Heart right ventricle (tissue), 16 donors: ENCODE results near the gene GLRA3. TPM values are rescaled to one million over a fixed set of nuclear protein-coding genes. Genes with fewer than 3 reads are reported as not detected.
A peak's percentile ranks its signal among the peaks of the same experiment; 100 is the strongest.

ENCODE experiments used
- ATAC-seq, 8 donors: fragments of 200-7000 bp; cut with Tn5 transposase; one replicate each; pipeline ENCODE4 v1.9.1; 2020; ENCODE audit warnings: mild to moderate bottlenecking in 8 of 8, moderate library complexity in 8 of 8, moderate number of reproducible peaks in 1 of 8
- DNase-seq, 2 donors: peaks; one replicate each; pipeline ENCODE4 v3.0.0-alpha.2; 2020
- H3K27ac ChIP-seq, 10 donors: fragments of 200-600 bp; sonication (generic) in 2 of 10; one replicate each; pipeline versions ENCODE4 v1.5.0 to v1.8.0; 2020 to 2022; ENCODE audit warnings: mild to moderate bottlenecking in 3 of 10
- H3K27me3 ChIP-seq, 7 donors: fragments of 200-600 bp; one replicate each; pipeline ENCODE4 v1.8.0; 2021 to 2022; ENCODE audit warnings: mild to moderate bottlenecking in 2 of 7
- H3K36me3 ChIP-seq, 9 donors: fragments of 200-600 bp; sonication (generic) in 1 of 9; one replicate each; pipeline versions ENCODE4 v1.5.0 to v1.8.0; 2020 to 2022; ENCODE audit warnings: mild to moderate bottlenecking in 2 of 9
- H3K4me1 ChIP-seq, 9 donors: fragments of 200-600 bp; sonication (generic) in 1 of 9; one replicate each; pipeline versions ENCODE4 v1.5.0 to v1.8.0; 2020 to 2022; ENCODE audit warnings: mild to moderate bottlenecking in 4 of 9
- H3K4me3 ChIP-seq, 10 donors: fragments of 200-600 bp; sonication (generic) in 2 of 10; one replicate each; pipeline versions ENCODE4 v1.5.0 to v1.8.0; 2020 to 2022; ENCODE audit warnings: mild to moderate bottlenecking in 7 of 10, moderate library complexity in 2 of 10
- H3K9me3 ChIP-seq, 11 donors: fragments of 200-600 bp in 10 of 11; sonication (generic) in 2 of 11; one replicate each; pipeline versions ENCODE4 v1.5.0 to v1.8.0; 2013 to 2022; ENCODE audit warnings: mild to moderate bottlenecking in 2 of 11, control low read depth in 1 of 11, moderate library complexity in 1 of 11
- CTCF ChIP-seq, 9 donors: fragments of 200-600 bp; sonication (generic) in 2 of 9; IDR thresholded peaks; one replicate each; pipeline versions ENCODE4 v1.5.0 to v1.8.0; 2021 to 2022; ENCODE audit warnings: antibody characterized with exemption in 9 of 9, mild to moderate bottlenecking in 5 of 9, moderate library complexity in 1 of 9
- WGBS, 2 donors: extraction: QIAGEN DNeasy Blood & Tissue Kit; methylation state at CpG; one replicate each; pipeline ENCODE4 v1.1.7; 2013; ENCODE audit warnings: inconsistent platforms in 1 of 2; 5-methylcytosine and 5-hydroxymethylcytosine counted together
- intact Hi-C, 10 donors: fragments of 100-400 bp; cut with DNase I; formaldehyde crosslinking; loops; one replicate each; pipeline versions ENCODE4 v1.11.1 to v1.14.2; 2022
- polyA plus RNA-seq, 2 donors: library from polyadenylated mRNA; stranded (reverse); fragments of 200-250 nt; gene quantifications; one replicate each; pipeline ENCODE4 v1.2.3, GENCODE V29; 2013
- total RNA-seq, 10 donors: library from RNA; stranded (reverse); fragmentation: NEBNext Ultra II Directional in 3 of 10; extraction: Animal tissue kit (Norgen Biotek cat#: 25700) in 3 of 10; gene quantifications; one replicate each; pipeline versions ENCODE4 v1.2.1 to v1.2.4, GENCODE V29; 2021 to 2023
- donor health status: Arrhythmogenic right ventricular cardiomyopathy.
- donor health status: ischemic (EF 13 %, LVEDD 7.1; RV severe dilation, severe dysfunction).
- donor health status: healthy with polysubstance abuse.
- donor health status: DM: no; HTN: yes; CAD: no.
- donor health status: DM: no; HTN: no; CAD: no.
- donor health status: ischemic (EF 25% LVEDD 6.9; RV normal size, moderate dysfunction).
- donor health status: ischemic (EF 25% LVEDD 5.7; RV mildly dilated, moderate dysfunction).
- donor health status: healthy.
- donor health status: DM: yes; HTN: yes; CAD: no.
- donor health status: Ischemic cardiomyopathy.
- donor health status: ischemic (EF 35%, LVEDD 5.7; RV mildly dilated, moderate dysfunction).
- donor health status: nonischemic (EF 11% LVEDD 7.7; RV severe dilation, severe dysfunction).
- donor health status: DM: yes; HTN: yes; CAD: no.
- donor health status: PGD.
- donor health status: ischemic (EF 29% LVEDD 5.4; RV normal size, mild dysfunction).
- donor health status: nonischemic (EF 23%, LVEDD 6.1; RV moderate dilation, normal function).

GLRA3 gene
- total and polyA plus RNA-seq, 12 donors, result not detected

- H3K27ac ChIP-seq, result no peak overlapping the region
- ATAC-seq, result no peak
- no peak for TF ChIP-seq CTCF (IDR thresholded peaks at IDR 0.05)
- no peaks in the 10 kb centered on the region for H3K27me3 ChIP-seq
- DNase-seq, result no peak
- no peaks in the 10 kb centered on the region for H3K4me1 ChIP-seq
- H3K36me3 ChIP-seq, result no peaks in the 10 kb centered on the region
- H3K9me3 ChIP-seq, result no peaks in the 10 kb centered on the region
- intact Hi-C loops, result loop anchor here in 1 of 10 donors (5.0 kb wide), 1 partner anchor 260 kb away; no protein-coding TSS in a partner anchor
- no peak overlapping the region for H3K4me3 ChIP-seq
- WGBS, 2 donors, result 94 to 97% methylated on average over 2 of the region's 2 CpGs
These were observed 201.6 kb downstream of the GLRA3 start for GRCh38 chr4:174627473-174627872.

- no peak for TF ChIP-seq CTCF (IDR thresholded peaks at IDR 0.05)
- no peak for DNase-seq
- Histone ChIP-seq H3K4me1 (no peaks in the 10 kb centered on the region), H3K4me3 (no peak overlapping the region), H3K27ac (no peak overlapping the region), H3K27me3 (no peaks in the 10 kb centered on the region), H3K36me3 (no peaks in the 10 kb centered on the region), H3K9me3 (no peaks in the 10 kb centered on the region)
- WGBS, 2 donors, result 69 to 70% methylated on average over 1 of the region's 1 CpG
- intact Hi-C loops, result loop anchor here in 1 of 10 donors (5.0 kb wide), 1 partner anchor 259 kb away; no protein-coding TSS in a partner anchor
- ATAC-seq, result no peak
These were observed 202.6 kb downstream of the GLRA3 start for GRCh38 chr4:174626342-174627008.

GRCh38 chr4:174616661-174617060 is 212.4 kb downstream of the GLRA3 start:
- Histone ChIP-seq H3K4me3 (no peak overlapping the region), H3K27ac (peak overlapping the region in 1 of 10 donors; percentile 8), H3K36me3 (no peaks in the 10 kb centered on the region), H3K4me1 (peaks cover 0 to 34% (median 0%) of the 10 kb centered on the region in 9 donors), H3K9me3 (peaks cover 0 to 2% (median 0%) of the 10 kb centered on the region in 11 donors), H3K27me3 (no peaks in the 10 kb centered on the region)
- DNase-seq, result no peak
- WGBS, 2 donors, result 67 to 72% methylated on average over 3 of the region's 3 CpGs
- intact Hi-C loops, result no loop called here
- ATAC-seq, result no peak
- no peak for TF ChIP-seq CTCF (IDR thresholded peaks at IDR 0.05)

GRCh38 chr4:174613979-174614378 is 215.1 kb downstream of the GLRA3 start:
- 84 to 85% methylated on average over 1 of the region's 1 CpG for WGBS, 2 donors
- ATAC-seq, result no peak
- no peaks in the 10 kb centered on the region for H3K36me3 ChIP-seq

More at GRCh38 chr4:174613979-174614378, 215.1 kb downstream of the GLRA3 start:
- Histone ChIP-seq H3K4me1 (peaks cover 0 to 34% (median 0%) of the 10 kb centered on the region in 9 donors), H3K4me3 (no peak overlapping the region), H3K9me3 (peaks cover 0 to 4% (median 0%) of the 10 kb centered on the region in 11 donors), H3K27me3 (no peaks in the 10 kb centered on the region), H3K27ac (peak overlapping the region in 1 of 10 donors; percentile 70)
- DNase-seq, result no peak
- TF ChIP-seq CTCF (IDR thresholded peaks at IDR 0.05), result no peak
- intact Hi-C loops, result loop anchor here in 1 of 10 donors (5.0 kb wide), 1 partner anchor 92 kb away; the partner anchor contains the start of gene HPGD
